HL-60 (cell line): ENCODE measurements around the gene MYO1A.

Source experiments
- DNase-seq, 2 experiments: peaks; one replicate each; pipeline ENCODE4 v3.0.0-alpha.2; 2010 to 2020; ENCODE audit warnings: low read depth in 1 of 2, low spot score in 1 of 2
- H3K27ac ChIP-seq: fragments of 250-450 bp; sonication (Bioruptor Pico); replicated peaks from 2 replicates; pipeline ENCODE4 v1.5.1; 2020; ENCODE audit warnings: mild to moderate bottlenecking, moderate library complexity
- H3K27me3 ChIP-seq: fragments of 250-450 bp; sonication (Bioruptor Pico); 2 replicates; pipeline ENCODE4 v1.5.1; 2021; ENCODE audit warnings: mild to moderate bottlenecking, moderate library complexity; ENCODE audit not compliant: insufficient read depth, poor library complexity, severe bottlenecking
- H3K4me3 ChIP-seq: replicated peaks from 2 replicates; pipeline ENCODE4 v1.5.1; 2011; ENCODE audit warnings: mild to moderate bottlenecking, control low read depth, low read length; ENCODE audit not compliant: insufficient read depth
- CTCF ChIP-seq: IDR thresholded peaks from one replicate; pipeline ENCODE4 v1.5.1; 2011; ENCODE audit warnings: low read length, control low read depth, inconsistent platforms; ENCODE audit not compliant: insufficient read depth
- GABPA ChIP-seq: IDR thresholded peaks from 2 replicates; pipeline ENCODE4 v1.6.1; 2012; ENCODE audit warnings: low read depth
- POLR2AphosphoS5 ChIP-seq: IDR thresholded peaks from 2 replicates; pipeline ENCODE4 v1.6.1; 2012; ENCODE audit warnings: low read depth
- REST ChIP-seq: IDR thresholded peaks from 2 replicates; pipeline ENCODE4 v1.6.1; 2012; ENCODE audit warnings: low read depth; ENCODE audit not compliant: insufficient replicate concordance
- SPI1 ChIP-seq: IDR thresholded peaks from 2 replicates; pipeline ENCODE4 v1.6.1; 2012; ENCODE audit warnings: low read depth, mild to moderate bottlenecking, borderline replicate concordance

MYO1A gene

GRCh38 chr12:57031789-57032188, 18.1 kb downstream of the MYO1A start:
- H3K4me3 ChIP-seq = no peak overlapping the region
- TF ChIP-seq CTCF = no peak
- no peak for TF ChIP-seq REST
- no peak for TF ChIP-seq POLR2AphosphoS5
- no peak for TF ChIP-seq GABPA
- no peak for TF ChIP-seq SPI1
- no peak overlapping the region for H3K27ac ChIP-seq
- DNase-seq = no peak
- H3K27me3 ChIP-seq = no peaks in the 10 kb centered on the region

- Histone ChIP-seq H3K4me3 (no peak overlapping the region), H3K27ac (no peak overlapping the region), H3K27me3 (no peaks in the 10 kb centered on the region)
- DNase-seq = peak in 1 of 2 experiments; percentile 59
- TF ChIP-seq CTCF (no peak), GABPA (no peak), POLR2AphosphoS5 (no peak), REST (no peak), SPI1 (no peak; the same call in 1 of the 2 replicates)
These were observed 18.7 kb downstream of the MYO1A start for GRCh38 chr12:57031138-57031725.

- no peak overlapping the region for H3K4me3 ChIP-seq
- no peak for TF ChIP-seq POLR2AphosphoS5
- no peak for TF ChIP-seq REST
- no peak for TF ChIP-seq GABPA
- TF ChIP-seq CTCF = no peak
- no peaks in the 10 kb centered on the region for H3K27me3 ChIP-seq
- DNase-seq = no peak
- H3K27ac ChIP-seq = no peak overlapping the region
These were observed 20.5 kb downstream of the MYO1A start for GRCh38 chr12:57029457-57029856.
